ENCODE data around the gene ATG7.

Gene ATG7

DNA sequence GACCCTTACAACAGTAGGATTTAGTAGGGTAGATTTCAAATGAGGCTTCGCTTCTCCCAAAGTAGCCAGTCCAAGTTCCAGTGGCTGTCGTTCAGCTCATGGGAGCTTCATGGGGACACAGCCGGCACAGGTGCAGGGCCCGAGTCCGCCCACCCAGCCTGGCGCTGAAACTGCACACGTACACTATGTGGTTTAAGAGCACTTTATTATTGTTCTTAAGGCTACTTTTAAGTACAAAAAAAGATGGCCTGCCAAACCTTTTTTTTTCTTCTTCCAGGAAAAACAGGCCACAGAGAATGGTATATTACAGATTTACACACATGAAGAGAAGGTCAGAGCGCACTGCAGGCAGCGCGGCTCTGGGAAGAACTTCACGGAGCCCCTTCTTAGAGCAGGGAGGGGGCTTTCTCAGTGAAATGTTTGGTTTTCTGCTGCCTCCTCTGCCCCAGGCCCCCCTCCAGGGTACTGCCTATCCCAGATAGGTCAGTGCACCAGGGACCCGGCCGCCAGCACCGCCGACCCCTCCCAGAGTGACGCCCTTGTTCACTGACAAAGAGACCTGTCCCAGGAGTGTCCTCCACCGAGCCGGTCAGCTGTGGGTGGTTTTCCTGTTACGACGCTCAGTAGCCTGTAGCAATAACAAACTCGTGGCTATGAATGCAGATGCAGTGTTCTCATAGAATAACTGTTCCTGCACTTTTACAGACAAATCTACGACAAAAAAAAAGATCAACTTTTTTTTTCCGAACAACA, 283.9 kb downstream of the ATG7 start:
- no peak for DNase-seq (ENCODE audit: low read depth in 3 of 3)

DNA sequence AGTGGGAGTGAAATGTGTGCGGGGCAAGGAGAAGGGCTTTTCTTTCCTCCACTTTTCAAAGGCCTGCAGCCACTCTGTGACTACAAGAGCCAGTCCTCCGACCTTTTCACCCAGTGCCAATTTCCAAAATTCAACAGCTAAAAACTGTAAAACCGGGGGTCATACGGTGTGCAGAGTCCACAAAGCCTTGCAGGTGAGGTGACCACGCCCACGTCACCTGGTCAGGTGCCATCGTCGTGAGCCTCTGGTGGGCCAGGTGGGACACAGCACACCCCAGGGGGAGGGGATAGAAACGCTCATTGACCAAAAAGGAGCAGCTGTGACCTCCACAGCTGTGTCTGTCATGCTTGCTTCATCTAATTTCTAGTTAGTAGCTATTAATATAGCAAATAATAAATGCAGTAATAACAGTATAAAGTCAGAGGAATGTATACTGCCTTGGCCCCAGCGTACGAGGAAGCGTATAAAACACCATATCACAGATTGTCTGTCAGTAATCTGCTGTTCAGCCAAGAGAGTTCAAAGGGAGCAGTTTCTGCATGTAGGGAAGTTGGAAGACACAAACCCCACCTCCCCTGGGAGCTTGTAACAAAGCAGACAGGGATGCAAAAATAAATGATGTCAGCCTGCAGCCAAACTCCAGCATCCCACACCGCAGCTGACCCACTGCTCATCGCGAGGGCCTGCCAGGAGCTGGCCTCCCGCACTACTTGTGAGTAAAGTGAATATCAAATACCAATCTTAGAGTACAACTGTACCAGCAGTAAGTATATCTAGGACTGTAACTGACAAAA, 284.9 kb downstream of the ATG7 start:
- no peak for DNase-seq (ENCODE audit: low read depth in 3 of 3)

DNA sequence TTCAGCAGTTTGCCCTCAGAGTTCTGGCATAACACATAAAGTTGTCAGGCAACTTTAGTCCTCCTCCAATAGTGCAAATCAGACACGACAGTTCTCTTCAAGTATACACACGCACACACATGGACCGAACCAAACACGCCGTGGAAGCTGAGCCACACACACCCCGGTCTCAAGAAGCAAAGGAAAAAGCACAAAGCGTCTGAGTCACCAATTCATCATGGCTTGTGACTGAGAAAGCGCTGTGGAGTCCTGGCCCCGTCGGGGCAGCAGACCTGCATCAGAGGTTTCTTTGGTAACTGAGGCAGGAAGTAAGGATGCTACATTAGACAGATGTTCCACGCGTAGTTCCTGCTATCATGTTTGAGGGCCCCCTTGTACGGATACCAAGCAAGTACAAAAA, 285.8 kb downstream of the ATG7 start:
- peak in 2 of 3 donors; percentile 5 to 9 for DNase-seq (ENCODE audit: low read depth in 3 of 3)

DNA sequence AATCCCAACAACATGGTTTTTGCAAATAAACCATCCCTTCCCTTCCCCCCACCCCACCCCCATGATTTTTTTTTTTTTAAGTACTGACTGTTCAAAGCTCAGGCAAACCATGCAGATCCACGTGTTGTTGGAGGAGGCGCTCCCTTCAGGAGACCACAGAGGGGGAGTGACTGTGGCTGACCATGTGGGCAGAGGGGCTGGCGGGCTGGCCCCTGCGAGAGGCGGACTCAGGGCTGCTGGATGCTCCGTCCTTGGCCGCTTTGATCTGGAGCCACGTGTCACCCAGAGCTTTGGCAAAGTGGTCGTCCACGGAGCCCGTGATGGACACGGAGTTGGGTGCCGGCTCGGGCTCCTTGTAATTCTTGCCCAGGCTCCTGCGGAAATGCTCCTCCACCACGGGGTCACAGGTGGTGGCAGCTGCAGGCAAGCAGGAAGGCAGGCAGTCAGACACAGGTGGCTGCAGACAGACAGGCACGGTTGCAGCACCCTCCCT, 286.3 kb downstream of the ATG7 start:
- no peak for DNase-seq (ENCODE audit: low read depth in 3 of 3)

DNA sequence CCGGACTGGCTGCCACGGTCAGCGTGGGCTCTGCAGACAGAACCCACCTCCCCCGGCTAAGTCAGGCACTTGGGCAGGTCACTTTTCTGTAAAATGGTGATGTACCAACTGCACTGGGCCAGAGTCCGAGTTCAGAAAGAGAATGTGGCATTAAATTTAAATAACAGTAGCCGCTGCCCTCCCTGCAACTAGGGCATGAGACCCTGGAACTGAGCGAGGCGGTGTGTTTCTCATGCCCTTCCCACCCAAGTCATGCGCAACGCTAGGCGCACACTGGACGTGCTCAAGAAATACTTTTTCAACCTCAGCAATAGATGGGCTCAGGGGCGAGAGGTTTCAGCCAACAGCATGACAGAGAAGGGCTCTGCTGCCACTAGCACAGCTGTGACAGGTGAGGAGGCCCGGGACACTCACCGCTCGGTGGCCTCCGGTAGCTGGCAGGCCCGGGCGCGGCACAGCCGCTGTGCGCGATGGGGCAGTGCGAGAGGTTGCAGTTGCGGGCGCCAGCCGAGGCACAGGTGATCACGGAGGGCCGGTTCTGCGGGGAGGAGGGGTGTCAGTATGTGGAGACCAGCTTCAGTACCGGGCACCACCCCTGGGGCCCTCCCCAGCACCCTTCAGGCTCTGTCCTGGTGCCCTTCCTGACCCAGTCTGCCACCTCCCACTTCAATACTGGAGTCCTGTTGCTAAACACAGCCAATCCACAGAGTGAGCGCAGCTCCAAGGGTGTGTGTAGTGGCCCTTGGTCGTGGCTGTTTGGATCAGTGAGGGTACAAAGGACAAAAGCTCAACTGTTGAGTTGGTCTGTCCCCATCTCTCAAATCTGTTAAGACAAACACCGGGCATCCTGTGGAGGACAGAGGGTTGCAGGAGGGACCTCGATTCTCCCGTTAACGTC, 287.0 kb downstream of the ATG7 start:
- no peak for DNase-seq (ENCODE audit: low read depth in 3 of 3)

DNA sequence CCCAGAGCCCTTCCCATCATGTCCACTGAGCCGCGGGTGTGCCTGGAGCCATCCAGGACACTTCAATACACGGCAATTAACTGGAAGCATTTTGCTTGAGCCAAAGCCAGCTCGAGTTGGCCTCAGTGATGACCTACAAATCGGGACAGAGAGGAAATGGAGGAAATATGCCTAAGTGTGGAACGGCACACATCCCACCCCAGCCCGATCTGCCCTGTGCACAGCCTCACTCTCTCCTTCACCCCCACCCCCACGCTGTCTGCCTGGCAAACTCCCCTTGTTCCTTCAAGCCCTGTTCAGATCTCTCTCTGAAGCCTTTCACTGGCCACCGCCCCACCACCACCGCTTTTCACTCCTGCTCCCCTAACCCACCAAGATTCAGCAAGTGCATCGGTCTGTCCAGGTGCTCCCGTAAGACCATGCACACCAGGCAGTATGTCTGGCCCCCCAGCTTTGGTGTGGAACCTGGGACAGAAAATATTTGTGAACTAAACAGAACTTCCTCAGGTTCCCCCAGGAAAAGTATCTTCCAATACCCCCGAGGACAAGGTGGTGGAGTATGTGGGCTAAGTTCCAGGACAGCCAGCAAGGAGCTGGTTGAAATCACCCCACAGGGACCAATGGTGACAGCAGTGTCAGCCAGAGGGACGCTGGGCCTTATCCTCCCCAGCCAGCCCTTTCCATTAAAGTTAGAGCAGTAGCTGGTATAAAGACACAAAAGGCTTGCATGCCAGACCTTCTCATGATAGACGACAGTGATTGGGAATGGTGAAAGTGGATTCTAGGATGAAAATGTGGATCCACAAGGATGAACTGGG, 287.8 kb downstream of the ATG7 start:
- no peak for DNase-seq (ENCODE audit: low read depth in 3 of 3)

DNA sequence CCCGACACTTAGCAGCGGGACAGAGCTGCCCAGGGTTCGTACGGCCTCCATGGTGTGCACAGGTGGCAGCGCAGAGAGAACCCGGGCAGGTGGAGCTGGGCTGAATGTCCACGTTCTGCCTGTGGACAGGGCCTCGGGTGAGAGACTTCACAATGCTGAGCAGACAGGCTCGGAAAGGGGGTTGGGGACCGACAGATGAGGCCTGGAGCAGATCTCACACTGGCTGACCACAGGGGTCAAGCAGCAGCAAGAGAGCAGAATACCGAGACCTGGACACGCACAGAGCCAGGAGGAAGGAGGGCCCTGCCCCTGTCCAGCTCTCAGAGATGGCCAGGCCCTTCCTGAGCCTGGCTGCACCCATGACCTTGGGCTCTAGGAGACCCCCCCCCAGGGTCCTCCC, 288.5 kb downstream of the ATG7 start:
- no peak for DNase-seq (ENCODE audit: low read depth in 3 of 3)

DNA sequence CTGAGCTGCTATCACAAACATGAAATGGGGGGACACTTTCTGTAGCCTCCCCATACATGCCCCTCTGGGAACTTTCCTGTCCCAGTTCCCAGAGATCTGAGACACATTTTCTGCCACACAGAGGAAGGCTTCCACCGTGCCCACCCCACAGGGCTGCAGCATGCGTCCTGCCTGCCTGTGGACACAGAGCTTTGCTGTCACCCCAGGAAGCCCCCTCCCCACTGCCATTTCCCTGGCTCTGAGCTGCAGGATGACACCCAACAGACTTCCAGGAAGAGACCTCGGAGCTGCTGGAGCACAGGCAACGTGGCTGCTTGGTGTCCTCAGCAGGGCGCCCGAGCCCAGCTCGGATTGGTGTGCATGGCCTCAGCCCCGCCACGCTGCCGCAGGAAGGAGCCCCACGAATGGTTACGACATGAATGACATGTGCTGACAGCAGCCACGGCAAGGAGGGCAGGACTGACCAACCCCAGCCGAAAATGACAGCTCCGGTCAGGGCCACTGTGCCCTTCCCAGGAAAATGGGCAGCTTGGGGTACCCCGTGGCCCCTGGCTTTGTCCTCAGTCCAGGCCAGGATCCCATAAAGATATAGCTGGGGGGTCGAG, 290.2 kb downstream of the ATG7 start:
- DNase-seq (ENCODE audit: low read depth in 3 of 3), result no peak

DNA sequence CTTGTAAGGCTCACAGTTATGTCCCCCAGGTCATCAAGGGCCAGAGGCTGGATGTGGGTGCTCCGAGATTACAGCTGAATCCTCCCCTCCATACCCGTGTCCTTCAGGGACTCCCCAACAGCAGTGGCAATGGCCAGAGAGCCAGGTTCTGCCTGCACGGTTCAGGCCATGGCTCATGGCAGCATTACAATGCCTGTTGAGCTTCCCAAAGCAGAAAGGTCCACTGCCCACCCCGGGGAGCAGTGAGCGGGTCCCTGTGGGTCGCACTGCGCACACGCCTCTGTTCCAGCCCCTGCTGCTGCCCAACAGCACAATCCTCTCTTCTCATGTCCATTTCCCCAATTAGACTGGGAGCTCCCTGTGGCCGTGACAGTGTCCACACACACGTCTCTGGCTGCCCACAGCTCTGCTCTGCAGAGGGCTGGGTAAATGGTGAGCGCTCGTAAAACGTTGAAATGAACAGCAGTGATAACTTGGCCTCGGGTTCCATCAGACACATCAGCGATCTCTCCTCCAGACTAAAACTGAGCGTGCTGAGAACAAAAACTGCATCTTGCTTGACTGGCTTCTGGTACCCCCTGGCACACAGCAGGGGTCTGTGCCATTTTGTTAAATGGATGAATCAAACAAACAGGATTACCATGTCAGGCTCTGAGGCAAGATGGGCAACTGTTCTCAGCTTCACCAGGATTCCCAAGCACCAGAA, 291.1 kb downstream of the ATG7 start:
- no peak for DNase-seq (ENCODE audit: low read depth in 3 of 3)

DNA sequence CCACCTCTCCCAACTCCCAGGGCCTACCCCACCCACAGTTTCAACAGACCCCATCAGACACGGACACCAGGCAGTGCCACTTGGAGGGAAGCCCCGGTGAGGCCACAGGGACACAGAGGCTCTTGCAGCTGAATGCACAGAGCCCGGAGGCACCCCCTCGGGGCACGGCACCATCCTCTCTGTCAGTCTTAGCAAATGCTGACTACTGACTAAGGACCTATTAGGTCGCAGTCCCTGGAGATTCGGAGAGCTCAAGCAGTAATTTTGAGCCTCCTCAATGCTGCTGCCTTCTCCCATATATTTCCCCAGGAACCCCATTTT, 291.6 kb downstream of the ATG7 start:
- DNase-seq (ENCODE audit: low read depth in 3 of 3), result no peak

DNA sequence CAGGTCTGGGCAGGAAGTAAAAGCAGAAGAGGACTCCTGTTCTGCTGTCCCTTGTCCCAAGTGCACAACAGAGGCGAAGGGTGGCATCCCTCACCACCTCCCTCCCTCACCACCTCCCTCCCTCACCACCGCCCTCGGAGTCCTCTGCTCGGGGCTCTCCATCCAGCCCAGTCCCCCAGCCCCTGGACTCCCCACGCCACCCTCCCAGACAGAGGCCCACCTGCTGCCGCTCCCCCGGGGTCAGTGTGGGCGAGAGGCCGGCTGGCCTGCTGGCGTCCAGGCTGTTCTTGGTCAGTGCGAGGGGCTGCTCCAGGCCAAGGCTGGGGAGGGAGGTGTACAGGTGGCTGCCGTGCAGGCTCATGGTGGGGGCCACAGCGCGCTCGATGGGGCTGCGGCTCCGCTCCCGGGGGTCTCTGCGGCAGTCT, 292.4 kb downstream of the ATG7 start:
- DNase-seq (ENCODE audit: low read depth in 3 of 3), result no peak

DNA sequence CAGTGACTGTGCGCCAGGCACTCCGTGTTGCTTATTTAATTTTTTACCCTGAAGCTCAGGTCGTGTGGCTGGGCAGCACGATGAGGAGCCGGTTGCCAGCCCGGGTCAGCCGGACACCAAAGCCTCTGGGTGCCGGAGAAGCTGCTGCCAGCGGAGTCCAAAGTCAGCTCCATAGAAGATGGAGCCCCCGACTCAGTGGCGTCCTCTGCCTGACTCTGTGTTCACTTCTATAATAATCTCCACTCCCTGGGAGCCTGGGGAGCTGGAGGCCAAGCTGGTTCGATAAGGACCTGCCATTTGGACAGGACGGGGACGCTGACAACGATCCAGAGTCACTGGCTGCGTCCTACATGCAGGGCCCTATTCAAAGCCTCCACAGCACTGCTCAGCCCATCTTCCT, 292.9 kb downstream of the ATG7 start:
- DNase-seq (ENCODE audit: low read depth in 3 of 3), result no peak

DNA sequence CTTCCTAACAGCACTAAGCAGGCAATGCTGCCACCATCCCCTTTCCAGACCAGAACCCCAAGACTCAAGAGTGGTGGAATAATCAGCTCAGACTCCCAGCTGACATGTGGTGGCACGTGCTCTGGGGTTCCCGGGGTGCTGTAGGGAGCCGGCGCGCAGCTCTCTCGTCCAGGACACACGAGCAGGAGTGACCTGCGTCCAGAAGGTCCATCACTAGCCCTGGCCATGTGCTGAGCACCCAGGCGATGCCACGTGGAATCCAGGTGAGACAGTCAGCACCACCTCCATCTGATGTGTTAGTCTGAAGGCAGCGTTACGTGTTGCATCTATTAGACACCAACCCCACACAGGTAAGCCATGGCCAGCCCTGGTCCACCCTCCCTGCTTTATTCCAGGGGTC, 293.3 kb downstream of the ATG7 start:
- no peak for DNase-seq (ENCODE audit: low read depth in 3 of 3)

DNA sequence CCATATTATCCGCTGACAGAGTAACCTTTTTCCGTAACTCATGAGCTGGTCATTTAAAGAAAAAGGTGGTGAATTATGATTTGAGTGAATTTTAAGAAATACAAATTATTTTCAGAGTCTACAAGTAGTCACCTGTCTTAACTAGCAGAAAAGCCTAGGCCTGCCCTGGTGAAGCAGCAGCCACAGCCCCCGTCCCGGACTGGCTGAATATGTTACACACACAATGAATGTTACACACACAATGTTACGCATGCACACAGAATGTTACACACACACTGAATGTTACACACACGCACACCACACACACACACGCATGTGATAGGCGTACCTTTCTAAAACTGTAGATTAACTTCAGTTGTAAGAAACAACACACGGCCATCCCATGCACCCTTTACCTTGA, 293.7 kb downstream of the ATG7 start:
- no peak for DNase-seq (ENCODE audit: low read depth in 3 of 3)

DNA sequence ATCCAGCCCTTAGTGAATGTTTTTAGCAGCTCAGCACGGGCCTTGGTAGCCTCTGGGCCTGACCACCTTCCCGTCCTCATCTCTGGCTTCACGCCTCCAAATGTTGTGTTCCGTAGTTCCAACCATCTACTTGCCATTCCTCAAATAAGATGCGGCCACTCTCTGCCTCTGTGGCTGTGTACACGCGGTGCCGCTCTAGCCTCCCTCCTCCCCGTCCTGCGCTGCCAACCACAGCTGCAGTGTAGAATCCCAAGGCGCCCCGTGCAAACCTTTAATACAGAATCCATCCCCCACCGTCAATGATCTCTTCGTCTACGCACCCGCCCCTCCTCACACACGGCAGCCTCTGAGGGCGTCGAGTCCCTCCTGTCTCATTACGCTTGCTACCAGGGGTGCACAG, 294.3 kb downstream of the ATG7 start:
- DNase-seq (ENCODE audit: low read depth in 3 of 3), result no peak

DNA sequence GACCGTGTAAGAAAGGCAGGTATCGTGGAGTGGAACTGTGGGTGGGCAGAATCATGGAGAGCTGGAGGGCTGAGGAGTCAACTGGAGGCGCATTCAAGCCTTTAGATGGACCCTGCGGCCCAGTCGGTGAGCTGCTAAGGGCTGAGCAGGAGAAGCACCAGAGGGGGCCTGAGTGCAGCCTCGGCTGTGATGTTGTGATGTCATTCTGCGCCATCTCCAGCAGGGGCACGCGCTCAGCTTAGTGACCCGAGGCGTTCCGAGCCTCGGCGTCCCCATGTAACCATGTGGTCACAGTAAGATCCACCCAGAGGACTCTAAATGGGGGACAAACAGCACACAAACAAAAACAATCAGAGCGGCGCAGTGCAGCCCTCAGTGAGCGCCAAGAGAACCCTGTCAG, 294.7 kb downstream of the ATG7 start:
- DNase-seq (ENCODE audit: low read depth in 3 of 3), result no peak

DNA sequence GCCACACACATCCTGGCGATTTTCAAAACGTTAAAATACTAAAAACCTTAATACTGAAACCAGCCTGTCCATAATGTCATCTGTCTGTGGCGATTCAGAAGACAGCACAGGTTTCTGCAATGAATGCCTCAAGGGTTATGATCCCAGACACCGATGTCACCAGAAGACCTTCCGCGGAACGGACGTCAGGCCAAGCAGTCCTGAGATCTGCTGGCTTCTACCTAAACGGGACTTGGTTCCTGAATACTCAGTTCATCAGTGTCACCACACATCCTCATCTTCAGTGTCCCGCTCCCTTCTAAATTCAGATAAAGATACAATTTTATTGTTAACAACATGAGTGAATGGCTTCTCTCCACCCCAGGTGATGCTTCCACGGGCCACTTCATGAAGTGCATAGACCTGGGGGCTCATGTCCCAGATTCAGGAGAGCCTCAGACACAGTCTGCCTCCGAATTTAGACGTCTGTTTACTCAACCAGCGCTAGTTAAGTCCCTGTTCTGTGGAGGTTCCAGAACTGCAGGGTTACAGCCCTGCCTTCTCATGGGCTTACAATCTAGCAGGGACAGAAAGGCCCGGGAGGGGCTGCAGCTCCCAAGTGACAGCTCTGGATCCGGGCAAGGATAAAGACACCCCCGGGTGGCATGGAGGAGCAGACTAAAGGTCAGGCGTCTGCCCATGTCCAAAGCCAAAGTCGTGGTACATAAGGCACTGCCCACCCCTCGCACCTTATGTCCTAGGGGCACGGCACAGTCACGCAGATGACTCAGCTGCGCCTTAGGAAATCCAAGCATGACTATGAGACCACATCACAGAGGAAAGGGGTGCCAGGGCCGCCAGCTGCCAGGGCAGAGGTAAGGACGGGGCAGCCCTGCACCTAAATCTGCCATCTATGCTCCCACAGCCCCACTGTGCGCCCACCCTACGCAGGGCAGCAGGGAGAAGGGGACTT, 295.6 kb downstream of the ATG7 start:
- DNase-seq (ENCODE audit: low read depth in 3 of 3), result no peak

DNA sequence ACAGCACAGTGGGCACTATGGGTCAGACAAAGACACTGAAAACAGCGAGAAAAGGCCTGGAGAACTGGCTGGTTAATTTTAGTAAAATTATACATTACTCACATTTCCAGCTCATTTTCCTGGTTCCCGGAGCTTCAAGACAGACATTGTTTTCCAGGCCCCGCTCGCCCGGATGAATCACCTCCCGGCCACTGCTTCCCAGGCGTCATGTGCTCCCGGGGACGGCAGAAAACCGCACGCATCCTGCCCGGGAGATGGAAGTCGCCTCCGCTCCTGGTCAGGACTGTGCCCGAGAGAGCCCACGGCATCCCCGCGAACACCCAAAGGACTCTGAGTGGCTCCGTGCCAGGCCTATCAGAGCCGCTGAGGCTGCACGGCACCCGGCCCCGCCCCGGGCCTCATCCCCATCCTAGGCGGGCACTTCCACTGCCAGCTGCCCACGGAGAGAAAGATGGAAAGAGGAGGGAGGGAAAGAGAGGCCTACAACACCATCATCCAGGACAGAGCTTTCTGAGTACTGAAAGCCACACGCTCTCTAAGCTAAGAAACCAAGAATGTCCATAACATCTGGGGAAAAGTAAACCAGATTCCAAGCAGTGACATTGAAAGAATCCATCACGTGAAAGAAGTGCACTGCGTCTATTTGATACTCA, 296.4 kb downstream of the ATG7 start:
- DNase-seq (ENCODE audit: low read depth in 3 of 3), result no peak
